ENCODE data around the gene INSIG2. TPM values are rescaled to one million over a fixed set of nuclear protein-coding genes. Genes with fewer than 3 reads are reported as not detected.
A peak's percentile ranks its signal among the peaks of the same experiment; 100 is the strongest.

Gene INSIG2
- total and polyA plus RNA-seq, 9 of the 15 experiments (the other 6 are each of a cell fraction or from before 2014, with no cell fraction given): 1.5 to 34.2 (median 6.4) TPM

DNA sequence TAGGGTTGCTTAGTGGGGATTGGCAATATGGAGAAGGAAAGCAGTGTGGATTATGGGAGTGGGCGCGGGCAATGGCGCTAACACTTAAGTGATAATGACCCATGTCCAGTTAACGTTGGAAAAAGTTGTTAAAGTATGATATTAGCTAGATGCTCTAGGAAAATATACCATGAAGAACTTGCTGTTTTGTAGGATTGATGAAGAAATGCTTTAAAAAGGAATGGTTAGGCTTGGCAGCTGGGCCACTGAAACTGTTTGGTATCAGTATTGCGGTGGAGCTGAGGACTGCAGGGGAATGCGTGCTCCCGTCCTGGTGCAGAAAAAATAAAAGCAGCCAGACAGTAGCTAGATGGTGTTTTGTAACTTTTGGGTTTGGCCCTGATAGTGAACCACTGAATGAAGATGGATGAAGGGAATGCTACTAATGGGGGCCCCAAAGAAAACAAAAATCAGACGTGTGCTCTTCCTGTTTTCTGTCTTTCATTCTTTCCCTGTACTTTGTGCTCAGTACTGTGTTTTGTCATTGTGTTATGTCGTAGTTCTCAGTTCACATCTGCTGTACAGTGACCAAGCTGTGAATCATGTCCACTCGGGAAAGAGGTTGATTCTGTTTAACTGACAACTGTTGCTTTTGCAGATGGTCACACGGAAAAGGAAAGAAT, 999 bp downstream of the INSIG2 start (continued):
- TF ChIP-seq CGGBP1 (CRISPR knock-in tag; IDR thresholded peaks at IDR 0.05): no peak
- no peak for TF ChIP-seq MXI1 (IDR thresholded peaks at IDR 0.05; ENCODE audit: low read depth, low read length)
- TF ChIP-seq SUPT5H (IDR thresholded peaks at IDR 0.05): no peak
- TF ChIP-seq ZNF384 (IDR thresholded peaks at IDR 0.05; ENCODE audit: low read depth, low read length): peak; percentile 52; the same call in 1 of the 2 replicates

- CTCF ChIA-PET (ENCODE audit: low intra/inter-chr PET ratio): interaction anchor here (0.6 kb wide), 1 partner anchor 88 kb away, joined by 3 read pairs; no protein-coding TSS in a partner anchor
- no peak overlapping the region for H2AFZ ChIP-seq (ENCODE audit: low read depth, low read length)
- intact Hi-C loops (cut with micrococcal nuclease): no loop called here
- no peak for ATAC-seq
- H3K79me2 ChIP-seq (ENCODE audit: control insufficient read depth, insufficient read depth, low read length): peaks cover 51% of the 10 kb centered on the region
- H3K4me1 ChIP-seq (replicated peaks in 1 of 2; ENCODE audit: control insufficient read depth in 2 of 2, insufficient read depth in 2 of 2, low read length in 2 of 2): no peaks in the 10 kb centered on the region; a peak in 1 of 5 replicates
- H4K20me1 ChIP-seq (replicated peaks; ENCODE audit: control insufficient read depth, insufficient read depth, low read length): peaks cover 9% of the 10 kb centered on the region
- no peak overlapping the region for H3K4me3 ChIP-seq
- H3K27ac ChIP-seq (ENCODE audit: extremely low read depth, low read depth, low read length): no peak overlapping the region
- no peaks in the 10 kb centered on the region for H3K9me3 ChIP-seq (replicated peaks; ENCODE audit: control insufficient read depth, insufficient read depth, low read depth, low read length)
- H3K4me2 ChIP-seq (ENCODE audit: insufficient read depth, low read length): peak overlapping the region; percentile 88
- FAIRE-seq: no peak
- no peaks in the 10 kb centered on the region for H3K36me3 ChIP-seq (ENCODE audit: control insufficient read depth, insufficient read depth, low read length)
- BruUV-seq (replicated peaks): no TSS peak
- 0 out of 4 replicates have a peak overlapping the region, but pooled peaks of 1 of the 2 experiments have one; percentile 67 for H3K9ac ChIP-seq (ENCODE audit: insufficient read depth in 1 of 2, low read depth in 2 of 2, low read length in 2 of 2)
- H3K27me3 ChIP-seq (ENCODE audit: control insufficient read depth in 2 of 2, insufficient read depth in 2 of 2, low read length in 2 of 2): no peaks in the 10 kb centered on the region
- DNase-seq (ENCODE audit: extremely low read depth in 1 of 4, low spot score in 3 of 4): no peak
- POLR2A ChIA-PET: interaction anchor here (1.6 kb wide), 1 partner anchor 12 kb away, joined by 3 read pairs; no protein-coding TSS in a partner anchor
- 56% methylated on average over 5 of the region's 5 CpGs for WGBS (ENCODE audit: insufficient coverage, low coverage, missing lambda C conversion rate)
- in situ Hi-C loops (cut with MboI): no loop called here
- no peaks in the 10 kb centered on the region for H3K9me1 ChIP-seq (ENCODE audit: control insufficient read depth, insufficient read depth, low read length)
- TF ChIP-seq SRSF3 (IDR thresholded peaks at IDR 0.05; ENCODE audit: insufficient read depth, low read length): no peak
- TF ChIP-seq MXD1 (CRISPR knock-in tag; IDR thresholded peaks at IDR 0.05; ENCODE audit: borderline replicate concordance, poor library complexity, severe bottlenecking): no peak
- no peak for TF ChIP-seq ETV1 (tag; conservative IDR thresholded peaks at IDR 0.05; ENCODE audit: low read depth)
- no peak for TF ChIP-seq IRF2 (CRISPR knock-in tag; IDR thresholded peaks at IDR 0.05)
- TF ChIP-seq U2AF2 (optimal IDR thresholded peaks at IDR 0.05; ENCODE audit: low read depth, low read length): no peak
- peak; percentile 50; the same call in 1 of the 2 replicates for TF ChIP-seq MAFK (IDR thresholded peaks at IDR 0.05; ENCODE audit: low read length)
- TF ChIP-seq HDAC8 (tag; IDR thresholded peaks at IDR 0.05): no peak
- no peak for TF ChIP-seq TEAD1 (CRISPR knock-in tag; IDR thresholded peaks at IDR 0.05)
- peak; percentile 81 for TF ChIP-seq C11orf30 (IDR thresholded peaks at IDR 0.05; ENCODE audit: low read depth)
- no peak for TF ChIP-seq EHMT2 (IDR thresholded peaks at IDR 0.05)
- peak; percentile 90 for TF ChIP-seq ZNF316 (IDR thresholded peaks at IDR 0.05)
- TF ChIP-seq MAFG (tag; conservative IDR thresholded peaks at IDR 0.05): peak; percentile 51; the same call in 1 of the 2 replicates
- no peak for TF ChIP-seq FIP1L1 (IDR thresholded peaks at IDR 0.05; ENCODE audit: low read depth, low read length, poor library complexity, severe bottlenecking)
- no peak for TF ChIP-seq DACH1 (IDR thresholded peaks at IDR 0.05; ENCODE audit: partially characterized antibody)
- no peak for TF ChIP-seq KAT2B (IDR thresholded peaks at IDR 0.05; ENCODE audit: low read depth, low read length)
- peak; percentile 50 for TF ChIP-seq MAFF (IDR thresholded peaks at IDR 0.05; ENCODE audit: low read length)
- TF ChIP-seq U2AF1 (optimal IDR thresholded peaks at IDR 0.05; ENCODE audit: low read depth, low read length): no peak
- no peak for TF ChIP-seq KAT7 (CRISPR knock-in tag; IDR thresholded peaks at IDR 0.05; ENCODE audit: borderline replicate concordance)
Measured at GRCh38 chr2:118090387-118091139, 2.3 kb downstream of the INSIG2 start.
